Activated T-cell treated with anti-CD3 and anti-CD28 coated beads, Interleukin-2, amount 50 U/mL, for 4 hours (primary cell): ENCODE data around the gene PLCL2. TPM values are rescaled to one million over a fixed set of nuclear protein-coding genes. Genes with fewer than 3 reads are reported as not detected.

ENCODE experiments used
- ATAC-seq, 2 donors: fragments of 200-7000 bp; cut with Tn5 transposase; one replicate each; pipeline ENCODE4 v1.10.0; 2021
- DNase-seq: peaks from one replicate; pipeline ENCODE4 v3.0.0-alpha.2; 2020
- H3K27me3 Mint-ChIP-seq: one replicate; pipeline ENCODE4 v1.8.0; 2021; ENCODE audit warnings: low read depth, mixed read lengths
- H3K36me3 Mint-ChIP-seq: one replicate; pipeline ENCODE4 v1.8.0; 2022; ENCODE audit warnings: mixed read lengths; ENCODE audit not compliant: insufficient read depth
- H3K4me1 Mint-ChIP-seq: one replicate; pipeline ENCODE4 v1.8.0; 2021; ENCODE audit warnings: low read depth, mixed read lengths
- H3K4me3 Mint-ChIP-seq: one replicate; pipeline ENCODE4 v1.8.0; 2021; ENCODE audit warnings: mild to moderate bottlenecking, moderate library complexity, mixed read lengths
- H3K9me3 Mint-ChIP-seq: one replicate; pipeline ENCODE4 v1.8.0; 2021; ENCODE audit warnings: mixed read lengths
- total RNA-seq, 3 donors: library from RNA; stranded (reverse); gene quantifications; one replicate each; pipeline ENCODE4 v1.2.1, GENCODE V29; 2021

Gene PLCL2
- total RNA-seq, 3 donors from 2014 or later: 12.6 to 14.2 (median 12.7) TPM

DNA sequence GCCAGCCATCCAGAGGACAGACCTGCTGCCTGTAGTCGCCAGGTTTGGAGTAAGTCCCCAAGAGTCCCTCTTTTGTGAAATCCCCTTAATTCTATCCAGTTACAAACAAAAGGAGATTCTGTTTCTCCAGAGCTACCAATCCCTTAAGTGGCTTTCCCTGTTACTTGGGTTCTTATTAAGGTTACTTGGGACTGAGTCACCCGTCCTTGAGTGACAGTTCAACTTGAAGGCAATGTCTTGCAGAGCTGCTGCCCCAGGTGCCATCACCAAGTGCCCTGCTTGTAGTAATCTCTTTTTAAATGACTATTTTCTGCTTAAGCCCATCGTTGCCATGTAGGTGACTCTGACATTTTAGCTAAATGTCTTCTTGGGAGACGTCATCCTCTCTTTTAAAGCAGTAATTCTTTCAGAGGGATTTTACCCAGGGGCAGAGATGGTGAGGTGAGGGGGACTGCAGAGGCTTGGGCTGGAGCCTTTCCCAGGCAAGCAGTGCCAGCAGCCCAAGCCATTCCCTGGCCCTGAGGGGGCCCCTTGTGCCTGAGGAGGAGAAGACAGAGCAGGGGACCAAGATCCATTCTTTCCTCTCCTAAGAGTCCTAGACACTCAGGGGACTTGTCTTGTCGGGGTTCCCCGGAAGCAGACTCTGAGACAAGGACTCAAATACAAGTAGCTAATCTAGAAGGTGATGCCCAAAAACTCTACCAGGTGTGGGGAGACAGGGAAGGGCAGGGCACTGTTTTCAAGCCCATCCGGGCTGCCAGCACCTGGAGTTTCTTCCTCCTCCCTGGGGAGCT, 253.7 kb downstream of the PLCL2 start:
- peaks cover 6% of the 10 kb centered on the region for H3K9me3 Mint-ChIP-seq
- H3K27me3 Mint-ChIP-seq: no peaks in the 10 kb centered on the region
- ATAC-seq: no peak
- H3K4me3 Mint-ChIP-seq: no peak overlapping the region
- DNase-seq: no peak
- H3K4me1 Mint-ChIP-seq: no peaks in the 10 kb centered on the region
- H3K36me3 Mint-ChIP-seq: no peaks in the 10 kb centered on the region
